H1 (cell line): ENCODE results near the gene GALNT18. TPM values are rescaled to one million over a fixed set of nuclear protein-coding genes. Genes with fewer than 3 reads are reported as not detected.

ENCODE experiments used
- CTCF ChIA-PET: fragments of 300-600 bp; sonication (Branson Sonifier 250); formaldehyde crosslinking; loops from one replicate; lab custom pipeline; 2021; ENCODE audit not compliant: partially characterized antibody; lab: Charles Lee
- POLR2A ChIA-PET: fragments of 300-600 bp; sonication (Branson Sonifier 250); formaldehyde crosslinking; loops from one replicate; lab custom pipeline; 2021; ENCODE audit warnings: inconsistent platforms; ENCODE audit not compliant: partially characterized antibody; lab: Charles Lee
- DNase-seq, 2 experiments: peaks; one replicate each; pipeline versions ENCODE4 v3.0.0 to v3.0.0-alpha.2; 2010 to 2022; ENCODE audit warnings: low spot score in 2 of 2, low read depth in 1 of 2, mixed read lengths in 1 of 2
- FAIRE-seq: peaks from 2 replicates; lab custom pipeline; 2011; peaks lifted over from hg19 to GRCh38; lab: Jason Lieb, UNC
- H2AFZ ChIP-seq: 2 replicates; pipeline ENCODE4 v1.8.1; 2012; ENCODE audit warnings: low read length, inconsistent platforms
- H2AK5ac ChIP-seq: 2 replicates; pipeline ENCODE4 v1.6.1; 2013; ENCODE audit warnings: low read depth, low read length
- H2BK120ac ChIP-seq: replicated peaks from 2 replicates; pipeline ENCODE3; 2013; ENCODE audit warnings: low read depth, low read length, inconsistent platforms
- H2BK12ac ChIP-seq: 2 replicates; pipeline ENCODE4 v1.6.1; 2013; ENCODE audit warnings: low read depth, low read length
- H2BK15ac ChIP-seq: 2 replicates; pipeline ENCODE4 v1.6.1; 2013; ENCODE audit warnings: low read length
- H2BK20ac ChIP-seq: 2 replicates; pipeline ENCODE4 v1.6.1; 2013; ENCODE audit warnings: low read length
- H2BK5ac ChIP-seq: 2 replicates; pipeline ENCODE4 v1.6.1; 2013; ENCODE audit warnings: low read depth, low read length
- H3K14ac ChIP-seq: 2 replicates; pipeline ENCODE4 v1.6.1; 2013; ENCODE audit warnings: inconsistent platforms; ENCODE audit not compliant: insufficient read length
- H3K18ac ChIP-seq: 2 replicates; pipeline ENCODE4 v1.6.1; 2013; ENCODE audit warnings: low read length; ENCODE audit errors: extremely low read depth
- H3K23ac ChIP-seq: 2 replicates; pipeline ENCODE4 v1.6.1; 2013; ENCODE audit warnings: inconsistent platforms; ENCODE audit not compliant: insufficient read length
- H3K23me2 ChIP-seq: 2 replicates; pipeline ENCODE4 v1.6.1; 2013; ENCODE audit warnings: low read depth, low read length
- H3K27ac ChIP-seq: 2 replicates; pipeline ENCODE4 v1.6.1; 2011; ENCODE audit warnings: low read depth, low read length, inconsistent platforms
- H3K27me3 ChIP-seq, 4 experiments: replicated peaks in 1 of 4; 1 replicate in 1 of 4; 2 replicates in 3 of 4; pipeline versions ENCODE4 v1.6.1 to v1.8.1; 2011 to 2013; ENCODE audit warnings: low read length in 3 of 4, mild to moderate bottlenecking in 3 of 4, inconsistent platforms in 2 of 4, mixed read lengths in 2 of 4, moderate library complexity in 1 of 4; ENCODE audit not compliant: control insufficient read depth in 3 of 4, insufficient read depth in 3 of 4; ENCODE audit errors: extremely low read depth in 1 of 4
- H3K36me3 ChIP-seq, 4 experiments: 2 replicates each; pipeline versions ENCODE4 v1.6.1 to v1.8.1; 2011 to 2013; ENCODE audit warnings: mild to moderate bottlenecking in 4 of 4, low read length in 3 of 4, moderate library complexity in 2 of 4, control low read depth in 1 of 4, inconsistent platforms in 1 of 4; ENCODE audit not compliant: insufficient read depth in 4 of 4, control insufficient read depth in 2 of 4
- H3K4ac ChIP-seq: replicated peaks from 2 replicates; pipeline ENCODE3; 2013; ENCODE audit warnings: low read length, low read depth, mixed read lengths, inconsistent platforms; ENCODE audit not compliant: insufficient read length
- H3K4me1 ChIP-seq, 4 experiments: replicated peaks in 1 of 4; 1 replicate in 1 of 4; 2 replicates in 3 of 4; pipeline versions ENCODE4 v1.6.1 to v1.8.1; 2011 to 2013; ENCODE audit warnings: low read length in 3 of 4, inconsistent platforms in 2 of 4, mixed read lengths in 1 of 4; ENCODE audit not compliant: insufficient read depth in 4 of 4, control insufficient read depth in 3 of 4
- H3K4me2 ChIP-seq, 2 experiments: 2 replicates each; pipeline versions ENCODE4 v1.6.1 to v1.8.1; 2011 to 2013; ENCODE audit warnings: low read depth in 2 of 2, low read length in 2 of 2, control low read depth in 1 of 2, inconsistent platforms in 1 of 2, mild to moderate bottlenecking in 1 of 2; ENCODE audit not compliant: insufficient read depth in 1 of 2
- H3K4me3 ChIP-seq, 4 experiments: fragments of 200-600, 300-600 bp in 1 of 4; sonication (generic), shearing (Covaris generic), sonication (Bioruptor Twin) in 1 of 4; 2 replicates each; pipeline versions ENCODE4 v1.5.1 to v1.8.1; 2011 to 2016; ENCODE audit warnings: low read length in 4 of 4, low read depth in 3 of 4, control low read depth in 2 of 4, inconsistent platforms in 2 of 4, mild to moderate bottlenecking in 2 of 4, mixed read lengths in 1 of 4, moderate library complexity in 1 of 4; ENCODE audit not compliant: insufficient read depth in 2 of 4; ENCODE audit errors: extremely low read depth in 1 of 4
- H3K56ac ChIP-seq: replicated peaks from 2 replicates; pipeline ENCODE3; 2013; ENCODE audit warnings: low read depth, mild to moderate bottlenecking, mixed read lengths, low read length, inconsistent platforms; ENCODE audit not compliant: insufficient read length
- H3K79me1 ChIP-seq: 2 replicates; pipeline ENCODE4 v1.6.1; 2013; ENCODE audit warnings: low read depth, low read length, control low read depth
- H3K79me2 ChIP-seq, 2 experiments: 2 replicates each; pipeline versions ENCODE4 v1.6.1 to v1.8.1; 2012 to 2013; ENCODE audit warnings: low read length in 2 of 2, mild to moderate bottlenecking in 2 of 2, inconsistent platforms in 1 of 2; ENCODE audit not compliant: insufficient read depth in 2 of 2, control insufficient read depth in 1 of 2
- H3K9ac ChIP-seq, 4 experiments: replicated peaks in 1 of 4; 1 replicate in 1 of 4; 2 replicates in 3 of 4; pipeline versions ENCODE4 v1.6.1 to v1.8.1; 2011 to 2013; ENCODE audit warnings: low read depth in 3 of 4, low read length in 3 of 4, control low read depth in 2 of 4, mild to moderate bottlenecking in 2 of 4, moderate library complexity in 2 of 4, inconsistent platforms in 1 of 4; ENCODE audit errors: extremely low read depth in 1 of 4
- H3K9me3 ChIP-seq, 2 experiments: 2 replicates each; pipeline versions ENCODE4 v1.6.1 to v1.8.1; 2012 to 2013; ENCODE audit warnings: mild to moderate bottlenecking in 2 of 2, moderate library complexity in 2 of 2, control low read depth in 1 of 2, inconsistent platforms in 1 of 2, low read depth in 1 of 2, low read length in 1 of 2, mixed read lengths in 1 of 2; ENCODE audit not compliant: insufficient read depth in 2 of 2
- H4K20me1 ChIP-seq, 2 experiments: replicated peaks in 1 of 2; 2 replicates each; pipeline versions ENCODE3 to v1.8.1; 2011 to 2013; ENCODE audit warnings: inconsistent platforms in 2 of 2, low read length in 2 of 2, mild to moderate bottlenecking in 1 of 2; ENCODE audit not compliant: insufficient read depth in 2 of 2, control insufficient read depth in 1 of 2
- H4K5ac ChIP-seq: 2 replicates; pipeline ENCODE4 v1.6.1; 2013; ENCODE audit warnings: low read length, low read depth, mixed read lengths, inconsistent platforms; ENCODE audit not compliant: insufficient read length
- H4K8ac ChIP-seq: 2 replicates; pipeline ENCODE4 v1.8.0; 2013; ENCODE audit warnings: mild to moderate bottlenecking, moderate library complexity, low read length, inconsistent platforms; ENCODE audit not compliant: insufficient read depth; ENCODE audit errors: extremely low read depth
- H4K91ac ChIP-seq: replicated peaks from 2 replicates; pipeline ENCODE3; 2013; ENCODE audit warnings: low read length, mixed read lengths, inconsistent platforms; ENCODE audit not compliant: insufficient read length
- BACH1 ChIP-seq: IDR thresholded peaks from 2 replicates; pipeline ENCODE4 v1.6.1; 2012; ENCODE audit warnings: low read length, improper control_type of control experiment
- BCL11A ChIP-seq, 2 experiments: IDR thresholded peaks; one replicate each; pipeline ENCODE4 v1.6.1; 2011; ENCODE audit warnings: low read depth in 2 of 2, low read length in 2 of 2, mild to moderate bottlenecking in 2 of 2
- CBX8 ChIP-seq: fragments of 300-800, 300-1000 bp; sonication (generic); IDR thresholded peaks from 2 replicates; pipeline ENCODE4 v1.7.1; 2016; ENCODE audit warnings: low read depth, low read length, borderline replicate concordance
- CEBPB ChIP-seq: IDR thresholded peaks from 2 replicates; pipeline ENCODE4 v1.6.1; 2012; ENCODE audit warnings: low read depth, low read length
- EGR1 ChIP-seq: IDR thresholded peaks from 2 replicates; pipeline ENCODE4 v1.6.1; 2011; ENCODE audit warnings: low read depth, low read length, borderline replicate concordance
- EZH2 ChIP-seq: fragments of 200-600 bp; sonication (generic); IDR thresholded peaks from 2 replicates; pipeline ENCODE4 v1.7.1; 2012; ENCODE audit warnings: low read depth, mild to moderate bottlenecking, moderate library complexity, low read length, inconsistent platforms; ENCODE audit not compliant: severe bottlenecking
- JUND ChIP-seq: IDR thresholded peaks from 2 replicates; pipeline ENCODE4 v1.6.1; 2011; ENCODE audit warnings: mild to moderate bottlenecking, improper control_type of control experiment, low read length
- POLR2AphosphoS5 ChIP-seq: IDR thresholded peaks from 2 replicates; pipeline ENCODE4 v1.6.1; 2011; ENCODE audit warnings: low read depth, low read length
- RNF2 ChIP-seq: fragments of 200-900, 300-1000 bp; sonication (generic); IDR thresholded peaks from 2 replicates; pipeline ENCODE4 v1.7.1; 2016; ENCODE audit warnings: borderline replicate concordance, low read depth, mild to moderate bottlenecking, antibody characterized with exemption, low read length; ENCODE audit not compliant: poor library complexity, severe bottlenecking; ENCODE audit errors: missing control alignments
- SP2 ChIP-seq: IDR thresholded peaks from 2 replicates; pipeline ENCODE4 v1.6.1; 2012; ENCODE audit warnings: mild to moderate bottlenecking, low read length, inconsistent platforms
- TCF12 ChIP-seq: IDR thresholded peaks from 2 replicates; pipeline ENCODE4 v1.6.1; 2011; ENCODE audit warnings: low read depth, mild to moderate bottlenecking, low read length
- WGBS, 2 experiments: shearing (Covaris generic) in 1 of 2; methylation state at CpG; one replicate each; pipeline versions ENCODE4 v1.1.6 to v1.1.7; 2013 to 2015; ENCODE audit warnings: low lambda C conversion rate in 2 of 2, mixed read lengths in 2 of 2, inconsistent platforms in 1 of 2, low coverage in 1 of 2, missing lambda C conversion rate in 1 of 2; ENCODE audit not compliant: insufficient replicate concordance in 2 of 2, insufficient coverage in 1 of 2, insufficient read length in 1 of 2; ENCODE audit errors: extremely low coverage in 1 of 2, missing lambda C conversion rate in 1 of 2; 5-methylcytosine and 5-hydroxymethylcytosine counted together
- polyA plus RNA-seq, 7 experiments: library from polyadenylated mRNA; depleted of rRNA in 3 of 7; stranded (reverse) in 5 of 7; unstranded in 2 of 7; fragments of >200 nt in 5 of 7; fragments of 200-250 nt in 2 of 7; gene quantifications; 1 replicate in 5 of 7; 2 replicates in 1 of 7; 4 replicates in 1 of 7; pipeline versions ENCODE4 v1.2.1 to v1.2.3, GENCODE V29; 2011 to 2013; ENCODE audit warnings: missing spikeins in 2 of 7, mixed read lengths in 2 of 7
- total RNA-seq: library from RNA; stranded (reverse); fragmentation: NEBNext Ultra II Directional; extraction: Animal tissue kit (Norgen Biotek cat#: 25700); gene quantifications from 2 replicates; pipeline ENCODE4 v1.2.1, GENCODE V29; 2021
- TF ChIP-seq, protein P1 (sequence below): IDR thresholded peaks from 2 replicates; pipeline ENCODE4 v1.6.1; 2012; ENCODE audit warnings: low read length, inconsistent platforms

Gene GALNT18
- total and polyA plus RNA-seq, 2 of the 8 experiments (the other 6 are each of a cell fraction or from before 2014, with no cell fraction given), result 6.0 to 9.4 TPM

DNA sequence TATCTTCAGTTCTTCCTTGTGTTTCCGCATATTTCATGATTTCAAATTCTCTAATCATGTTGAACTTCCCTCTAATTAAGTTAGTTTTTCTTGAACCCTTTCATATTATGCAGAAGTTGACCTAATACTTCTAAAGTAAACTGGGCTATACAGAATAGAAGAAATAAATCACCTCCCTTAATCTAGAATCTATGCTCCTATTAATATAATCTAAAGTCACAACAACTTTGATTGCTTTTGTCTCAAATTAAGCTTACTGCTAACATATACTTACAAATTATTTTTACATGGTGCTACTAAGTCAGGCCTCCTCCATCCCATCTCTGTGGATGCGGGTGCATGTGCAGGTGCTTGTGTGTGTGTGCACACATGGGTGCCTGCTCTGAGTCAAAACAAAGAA, 241.5 kb downstream of the GALNT18 start:
- Histone ChIP-seq H3K9ac (no peak overlapping the region), H3K36me3 (no peaks in the 10 kb centered on the region), H3K27me3 (no peaks in the 10 kb centered on the region), H3K4me2 (no peak overlapping the region)
- TF ChIP-seq TCF12 (no peak), POLR2AphosphoS5 (no peak), BCL11A (IDR thresholded peaks at IDR 0.05; ENCODE audit: low read depth in 2 of 2, low read length in 2 of 2) (no peak), EZH2 (no peak), CEBPB (no peak), CBX8 (no peak), SP2 (no peak), RNF2 (no peak), BACH1 (no peak), EGR1 (no peak), JUND (no peak)
- TF ChIP-seq, protein P1, sequence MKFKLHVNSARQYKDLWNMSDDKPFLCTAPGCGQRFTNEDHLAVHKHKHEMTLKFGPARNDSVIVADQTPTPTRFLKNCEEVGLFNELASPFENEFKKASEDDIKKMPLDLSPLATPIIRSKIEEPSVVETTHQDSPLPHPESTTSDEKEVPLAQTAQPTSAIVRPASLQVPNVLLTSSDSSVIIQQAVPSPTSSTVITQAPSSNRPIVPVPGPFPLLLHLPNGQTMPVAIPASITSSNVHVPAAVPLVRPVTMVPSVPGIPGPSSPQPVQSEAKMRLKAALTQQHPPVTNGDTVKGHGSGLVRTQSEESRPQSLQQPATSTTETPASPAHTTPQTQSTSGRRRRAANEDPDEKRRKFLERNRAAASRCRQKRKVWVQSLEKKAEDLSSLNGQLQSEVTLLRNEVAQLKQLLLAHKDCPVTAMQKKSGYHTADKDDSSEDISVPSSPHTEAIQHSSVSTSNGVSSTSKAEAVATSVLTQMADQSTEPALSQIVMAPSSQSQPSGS, result no peak
- TF ChIP-seq, all 59 proteins: peak for 0
- Histone ChIP-seq H4K20me1 (peaks cover 0 to 3% of the 10 kb centered on the region in 2 experiments), H3K79me2 (no peaks in the 10 kb centered on the region), H2BK15ac (no peak overlapping the region), H2BK120ac (no peak overlapping the region), H4K5ac (no peak overlapping the region), H3K14ac (no peak overlapping the region), H3K4me1 (no peaks in the 10 kb centered on the region), H2AK5ac (no peak overlapping the region), H4K91ac (no peak overlapping the region), H2BK20ac (no peak overlapping the region), H2BK5ac (no peak overlapping the region), H3K79me1 (no peaks in the 10 kb centered on the region), H2AFZ (no peak overlapping the region), H3K23me2 (no peaks in the 10 kb centered on the region), H3K4me3 (no peak overlapping the region), H3K56ac (no peak overlapping the region), H3K27ac (no peak overlapping the region), H3K9me3 (no peaks in the 10 kb centered on the region), H3K18ac (no peak overlapping the region), H3K4ac (no peak overlapping the region), H4K8ac (no peak overlapping the region), H3K23ac (no peak overlapping the region), H2BK12ac (no peak overlapping the region)
- POLR2A ChIA-PET, result no interaction called here
- CTCF ChIA-PET, result interaction anchor here (0.6 to 2.0 kb wide), 2 partner anchors 10 to 407 kb away, joined by 3 to 6 read pairs; no protein-coding TSS in a partner anchor
- 98% methylated on average over 2 of the region's 2 CpGs; no CpG with 5 or more reads in 1 of the 2 experiments for WGBS, 2 experiments
- FAIRE-seq (no peak), DNase-seq (no peak)
